HG03442 (cell line): ENCODE results near the gene TRIM67.
A peak's percentile ranks its signal among the peaks of the same experiment; 100 is the strongest.
"Not testable (repeated sequence)": the region's sequence is repeated elsewhere in the genome, so short reads cannot be mapped to it uniquely, and the experiment has no call there.

Experiments used
- ATAC-seq: cut with Tn5 transposase; IDR thresholded peaks from one replicate; pipeline ENCODE4 v1.9.1; 2021; ENCODE audit warnings: mild to moderate bottlenecking, moderate library complexity; ENCODE audit not compliant: unreplicated experiment

Gene TRIM67

GRCh38 chr1:231203259-231204057, 41.6 kb downstream of the TRIM67 start:
- ATAC-seq, result no peak

DNA sequence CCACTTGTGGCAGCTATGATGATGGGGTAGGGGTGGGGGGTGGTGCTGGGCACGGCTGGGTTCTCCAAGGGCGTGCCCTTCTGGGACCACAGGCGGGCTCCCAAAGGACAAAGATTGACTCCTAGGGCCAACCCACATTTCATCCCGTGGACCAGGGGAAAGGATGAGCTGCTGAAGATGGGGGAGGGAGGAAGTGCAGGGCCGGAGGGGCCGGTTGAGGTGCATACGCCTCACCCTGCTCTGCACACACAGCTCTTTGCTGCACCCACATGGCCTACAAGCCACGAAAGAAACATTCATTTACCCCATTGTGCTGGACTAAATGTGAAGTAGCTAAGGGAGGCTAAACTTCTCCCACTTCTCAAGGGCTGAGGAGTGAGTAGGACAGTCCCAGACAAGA, 45.0 kb downstream of the TRIM67 start:
- no peak for ATAC-seq

DNA sequence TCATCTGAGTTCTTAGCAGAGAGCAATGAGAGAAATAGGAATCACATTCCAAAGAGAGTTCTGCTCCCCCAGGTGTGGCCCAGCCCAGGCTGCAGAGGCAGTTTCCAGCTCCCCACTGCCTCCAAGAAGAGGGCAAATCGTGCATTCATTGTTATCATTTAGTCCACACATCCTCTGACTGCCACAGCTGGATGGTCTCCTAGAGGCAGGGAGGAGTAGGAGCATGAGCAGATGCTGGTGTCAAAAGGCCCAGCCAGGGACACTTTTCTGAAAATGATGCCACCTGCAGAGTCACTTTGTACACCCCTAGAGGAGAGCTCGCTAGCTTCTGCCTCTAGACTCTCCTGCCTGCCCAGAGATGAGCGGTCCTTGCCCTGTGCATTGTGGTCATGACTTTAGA, 45.6 kb downstream of the TRIM67 start:
- no peak for ATAC-seq

DNA sequence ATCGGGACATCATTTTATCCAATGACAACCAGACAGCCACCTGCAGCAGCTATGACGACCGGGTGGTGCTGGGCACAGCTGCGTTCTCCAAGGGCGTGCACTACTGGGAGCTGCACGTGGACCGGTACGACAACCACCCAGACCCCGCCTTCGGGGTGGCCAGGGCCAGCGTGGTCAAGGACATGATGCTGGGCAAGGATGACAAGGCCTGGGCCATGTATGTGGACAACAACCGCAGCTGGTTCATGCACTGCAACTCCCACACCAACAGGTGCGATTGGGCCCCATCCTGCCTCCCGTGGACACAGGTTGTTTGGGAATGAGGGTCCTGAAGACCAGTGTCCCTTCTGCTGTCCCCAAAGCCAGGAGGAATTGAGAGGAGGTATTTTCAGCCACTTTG, 47.1 kb downstream of the TRIM67 start:
- no peak for ATAC-seq

DNA sequence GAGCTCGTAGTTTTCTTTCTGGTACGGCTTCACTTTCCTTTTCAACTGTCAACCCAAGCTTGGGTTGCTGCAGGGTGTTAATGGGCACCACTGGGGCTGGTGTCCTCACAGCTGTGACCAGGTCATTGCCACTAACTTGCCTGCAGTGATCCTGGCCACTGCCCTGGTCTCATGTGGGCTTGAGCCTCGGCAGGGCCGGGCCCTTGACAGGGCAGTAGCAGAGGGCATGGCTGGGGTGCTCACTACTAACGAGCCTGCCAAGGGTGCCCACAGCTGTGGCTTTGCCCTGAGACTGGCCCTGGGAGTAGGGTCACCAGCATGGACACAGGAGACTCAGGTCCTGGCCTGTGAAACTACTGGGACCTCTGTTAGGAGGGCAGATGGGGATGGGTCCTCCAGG, 47.7 kb downstream of the TRIM67 start:
- ATAC-seq, result no peak

DNA sequence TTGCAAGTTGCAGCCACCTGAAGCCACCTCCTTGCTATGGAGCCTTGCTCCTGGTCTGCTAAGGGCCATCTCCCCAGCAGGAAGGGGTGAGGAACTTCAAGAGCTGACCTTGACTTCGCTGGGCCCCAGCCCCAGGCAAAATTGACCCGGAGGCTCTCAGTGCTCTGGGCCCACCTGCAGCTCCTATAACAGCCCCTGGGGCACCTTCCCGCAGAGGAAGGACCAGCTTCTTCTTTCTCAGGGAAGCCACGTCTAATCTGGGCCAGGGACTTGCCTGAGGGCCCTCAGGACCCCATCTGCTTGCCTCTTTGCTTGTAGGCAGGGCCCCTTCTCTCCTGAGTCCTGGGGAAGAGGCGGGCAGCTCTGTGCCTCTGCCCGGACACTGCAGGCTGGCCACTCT, 48.3 kb downstream of the TRIM67 start:
- no peak for ATAC-seq

DNA sequence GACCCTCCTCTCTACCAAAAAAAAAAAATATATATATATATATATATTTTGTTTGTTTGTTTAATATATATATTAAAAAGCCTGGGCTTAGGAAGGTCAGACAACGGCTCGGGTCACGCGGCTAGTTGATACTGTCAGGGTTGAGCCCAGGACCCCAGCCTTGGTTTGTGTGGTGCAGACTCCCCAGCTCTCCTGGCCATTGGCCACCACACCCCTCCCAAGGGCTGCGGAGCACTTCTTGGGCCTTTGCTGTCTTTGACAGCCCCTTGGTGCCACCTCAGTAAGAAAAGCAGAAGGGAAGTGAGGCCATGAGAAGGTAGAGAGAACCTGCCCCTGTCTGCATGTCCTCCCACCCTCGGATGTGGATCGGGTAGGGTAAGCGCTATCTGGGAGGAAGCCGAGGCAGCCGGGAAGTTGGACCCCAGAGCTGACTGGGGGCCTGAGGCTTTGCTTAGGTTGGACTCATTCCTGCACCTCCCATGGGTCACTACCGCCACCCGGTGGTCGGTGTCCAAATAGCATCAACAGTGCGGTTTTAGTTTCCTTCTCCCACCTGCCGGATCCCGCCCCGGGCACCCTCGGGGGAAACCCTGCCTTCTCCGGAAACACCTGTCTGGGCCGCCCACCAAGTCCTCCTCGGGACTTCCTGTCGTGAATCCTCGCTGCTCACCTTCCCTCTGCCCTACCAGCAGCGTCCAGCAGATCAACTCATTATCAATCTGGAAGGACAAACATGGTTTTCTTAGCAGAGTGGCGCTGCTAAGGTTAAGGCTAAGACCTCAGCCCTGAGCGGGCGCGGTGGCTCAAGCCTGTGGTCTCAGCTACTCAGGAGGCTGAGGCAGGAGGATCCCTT, 49.4 kb downstream of the TRIM67 start:
- ATAC-seq, result peak; percentile 83

GRCh38 chr1:231212301-231212700, 50.4 kb downstream of the TRIM67 start:
- ATAC-seq, result not testable (repeated sequence)

DNA sequence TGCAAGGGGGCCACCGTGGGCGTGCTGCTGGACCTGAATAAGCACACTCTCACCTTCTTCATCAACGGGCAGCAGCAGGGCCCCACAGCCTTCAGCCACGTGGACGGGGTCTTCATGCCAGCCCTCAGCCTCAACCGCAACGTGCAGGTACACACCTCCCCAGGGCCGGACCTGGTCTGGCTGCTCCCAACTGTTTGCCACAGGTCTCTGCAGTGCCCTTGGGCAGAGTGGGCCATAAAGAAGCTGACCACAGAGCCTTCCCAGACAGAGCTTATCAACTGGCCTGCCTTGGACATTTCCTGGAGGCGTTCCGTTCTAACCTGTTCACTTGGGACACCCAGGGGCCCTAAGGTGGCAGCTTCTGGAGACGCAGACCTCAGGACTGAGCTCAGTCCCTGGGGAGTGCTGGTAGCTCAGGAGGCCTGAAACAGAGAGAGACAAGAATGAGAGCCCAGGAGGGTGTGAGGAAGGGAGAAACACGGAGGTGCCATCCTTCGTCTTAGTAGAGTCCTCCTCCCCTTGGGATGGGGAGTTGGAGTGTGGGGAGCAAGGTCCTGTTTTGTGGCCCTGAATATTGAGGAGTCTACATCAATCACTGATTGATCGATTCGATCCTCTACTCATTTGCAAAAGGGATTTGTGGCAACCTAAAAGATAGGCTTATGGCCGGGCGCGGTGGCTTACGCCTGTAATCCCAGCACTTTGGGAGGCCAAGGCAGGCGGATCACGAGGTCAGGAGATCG, 52.1 kb downstream of the TRIM67 start:
- no peak for ATAC-seq

GRCh38 chr1:231214918-231215680, 53.2 kb downstream of the TRIM67 start:
- ATAC-seq, result peak; percentile 34

DNA sequence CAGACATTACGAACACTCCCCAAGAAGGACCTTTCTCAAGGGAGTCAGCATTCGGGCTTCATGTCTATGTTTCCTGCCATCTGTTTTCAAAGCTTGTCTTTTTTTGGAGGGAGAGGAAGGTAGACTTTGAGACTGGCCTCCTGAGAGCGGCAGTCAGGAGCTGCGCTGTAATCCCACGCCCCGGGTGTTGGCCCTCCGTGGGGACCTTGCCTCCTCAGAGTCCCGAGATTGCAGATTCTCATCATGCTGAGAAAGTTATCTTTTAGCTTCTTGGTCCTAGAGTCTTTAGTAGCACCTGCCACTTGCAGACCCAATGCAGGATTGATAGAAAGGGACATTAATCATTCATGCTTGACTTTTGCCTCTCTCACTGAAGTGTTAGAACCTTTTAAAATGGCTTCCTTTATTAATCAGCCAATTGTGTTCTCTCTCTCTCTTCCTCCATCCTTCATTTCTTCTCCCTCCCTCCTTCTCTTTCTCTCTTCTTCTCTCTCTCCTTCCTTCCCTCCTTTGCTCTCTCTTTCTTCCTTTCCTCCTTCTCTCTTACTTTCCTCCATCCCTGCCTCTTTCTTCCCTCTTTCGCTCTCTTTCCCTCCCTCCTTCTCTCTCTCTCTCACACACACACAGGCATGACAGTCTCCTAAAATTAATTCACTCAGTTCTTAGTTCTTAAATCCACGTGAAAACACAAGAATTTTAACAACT, 54.0 kb downstream of the TRIM67 start:
- peak; percentile 8 for ATAC-seq

DNA sequence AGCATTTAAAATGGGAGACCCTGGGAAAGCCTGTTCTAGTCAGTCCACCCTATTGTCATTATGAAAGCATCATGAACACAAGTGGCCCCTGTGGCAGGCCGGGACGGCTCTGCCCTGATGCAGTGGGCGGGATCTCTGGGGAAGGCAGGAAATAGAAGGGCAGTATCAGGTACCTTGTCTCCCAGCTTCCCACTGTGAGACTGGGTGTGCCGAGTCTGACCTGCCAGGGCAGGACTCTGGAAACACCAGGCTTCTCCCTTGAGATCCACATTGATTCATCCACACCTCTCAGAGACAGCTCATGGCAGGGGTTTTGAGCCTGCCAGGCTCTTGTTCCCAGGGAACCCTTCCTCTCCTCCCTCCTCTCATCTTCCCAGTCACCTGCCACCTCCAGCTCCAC, 54.6 kb downstream of the TRIM67 start:
- no peak for ATAC-seq

DNA sequence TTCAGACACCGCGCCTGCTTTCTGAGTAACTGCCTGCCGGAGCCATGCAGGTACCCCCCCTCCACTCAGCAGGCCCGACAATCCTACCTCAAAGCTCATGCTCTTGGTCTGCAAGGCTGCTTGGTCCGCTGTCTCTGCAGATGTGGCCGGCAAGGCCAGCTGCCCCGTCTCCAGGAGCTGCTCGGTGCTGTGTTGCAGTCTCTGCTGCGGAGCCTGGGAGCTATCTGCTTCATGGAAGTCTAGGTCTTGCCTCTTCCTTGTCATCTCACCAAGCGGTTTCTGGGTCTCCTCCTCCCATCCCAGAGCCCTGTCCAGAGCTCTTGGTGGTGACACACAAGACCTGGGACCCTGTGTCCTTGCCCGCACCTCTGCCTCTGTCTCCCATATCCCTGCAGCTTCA, 55.2 kb downstream of the TRIM67 start:
- no peak for ATAC-seq

DNA sequence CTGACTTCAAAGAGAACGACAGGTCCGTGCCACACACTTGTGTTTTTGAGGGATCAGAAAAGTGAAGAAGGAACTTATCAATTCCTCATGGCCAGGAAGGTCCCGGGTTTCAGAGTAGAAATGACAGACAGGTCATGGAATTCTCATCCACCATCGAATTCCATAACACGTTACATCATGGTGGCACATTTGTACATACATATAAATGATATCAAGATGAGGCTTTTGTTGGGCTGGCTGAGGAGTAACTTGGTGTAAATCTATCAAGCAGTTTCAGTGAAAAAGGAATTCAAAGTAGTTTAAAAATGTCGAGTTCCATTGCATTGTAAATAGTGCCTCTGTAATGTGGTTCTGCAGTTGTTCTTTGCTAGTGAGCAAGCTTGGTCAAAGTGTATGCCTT, 56.2 kb downstream of the TRIM67 start:
- no peak for ATAC-seq

- ATAC-seq, result no peak
These were observed 57.9 kb downstream of the TRIM67 start for GRCh38 chr1:231219422-231220401.

DNA sequence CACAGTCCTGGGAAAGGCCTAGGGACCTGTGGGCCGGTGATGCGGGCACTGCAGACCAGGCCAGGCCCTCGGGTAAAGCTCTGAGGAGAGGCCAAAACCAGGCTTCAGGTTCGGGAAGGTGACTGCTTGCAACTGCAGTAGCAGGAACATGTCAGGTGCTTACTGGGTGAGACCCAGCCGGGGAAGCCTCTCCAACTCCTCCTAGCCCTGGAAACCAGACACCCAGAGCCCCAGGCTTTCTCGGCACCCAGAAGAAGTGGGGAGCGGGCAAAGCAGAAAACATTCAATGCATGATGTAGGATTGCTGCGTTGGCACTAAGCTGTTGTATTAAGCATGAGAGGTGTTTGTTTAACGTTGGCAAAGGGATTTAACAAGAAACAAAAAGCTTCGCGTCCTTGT, 58.9 kb downstream of the TRIM67 start:
- no peak for ATAC-seq

DNA sequence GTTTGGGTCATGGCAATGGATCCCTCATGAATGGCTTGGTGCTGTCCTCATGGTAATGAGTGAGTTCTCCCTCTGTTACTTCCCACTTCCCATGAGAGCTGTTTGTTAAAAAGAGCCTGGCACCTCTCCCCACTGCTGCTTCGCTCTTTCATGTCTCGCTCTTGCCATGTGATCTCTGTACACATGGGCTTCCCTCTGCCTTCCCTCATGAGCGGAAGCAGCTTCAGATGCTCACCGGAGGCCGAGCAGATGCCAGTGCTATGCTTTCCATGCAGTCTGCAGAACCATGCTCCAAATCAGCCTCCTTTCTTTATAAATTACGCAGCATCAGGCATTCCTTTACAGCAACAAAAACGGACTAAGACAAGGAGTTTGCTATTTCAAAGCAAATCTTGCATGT, 64.3 kb downstream of the TRIM67 start:
- ATAC-seq, result no peak

DNA sequence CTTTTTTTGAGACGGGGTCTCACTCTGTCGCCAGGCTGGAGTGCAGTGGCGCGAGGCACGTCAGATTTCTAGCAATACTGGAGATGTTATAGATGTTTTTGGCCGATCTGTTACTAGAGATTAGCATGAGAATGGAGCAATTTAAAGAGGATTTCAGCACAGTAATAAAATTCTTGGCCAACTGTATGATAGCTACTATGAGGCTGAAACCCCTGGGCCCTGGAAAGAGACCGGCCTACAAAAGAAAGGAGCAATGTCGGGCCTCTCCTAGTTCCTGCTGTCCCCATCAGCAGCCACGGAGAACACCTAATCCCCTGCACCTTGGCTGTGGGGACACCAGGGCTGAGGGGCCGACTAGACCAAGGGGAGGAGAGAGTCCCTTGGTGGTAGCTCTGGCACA, 69.7 kb downstream of the TRIM67 start:
- no peak for ATAC-seq
